K562 (cell line): ENCODE results near the gene LAMB2. TPM values are rescaled to one million over a fixed set of nuclear protein-coding genes. Genes with fewer than 3 reads are reported as not detected.
A peak's percentile ranks its signal among the peaks of the same experiment; 100 is the strongest.

Experiments used
- ARID4B ChIP-seq: sonication (generic); formaldehyde crosslinking; IDR thresholded peaks from 2 replicates; pipeline ENCODE4 v1.8.0; 2022; ENCODE audit warnings: mild to moderate bottlenecking, missing genetic modification reagents
- ATF2 ChIP-seq: sonication (generic); formaldehyde crosslinking; IDR thresholded peaks from 2 replicates; pipeline ENCODE4 v1.8.1; 2022; ENCODE audit warnings: missing genetic modification reagents
- DEAF1 ChIP-seq: fragments of 450-650 bp; formaldehyde crosslinking; IDR thresholded peaks from 2 replicates; pipeline ENCODE4 v1.4.0; 2020; ENCODE audit warnings: mild to moderate bottlenecking, moderate library complexity
- E2F1 ChIP-seq: sonication (generic); formaldehyde crosslinking; IDR thresholded peaks from 2 replicates; pipeline ENCODE4 v1.8.1; 2023; ENCODE audit warnings: mild to moderate bottlenecking, missing genetic modification reagents, moderate library complexity
- ELF4 ChIP-seq: fragments of 450-650 bp; formaldehyde crosslinking; IDR thresholded peaks from 2 replicates; pipeline ENCODE4 v1.4.0; 2022; ENCODE audit warnings: missing genetic modification characterization
- MAX ChIP-seq: sonication (generic); formaldehyde crosslinking; IDR thresholded peaks from 2 replicates; pipeline ENCODE4 v1.9.0; 2022; ENCODE audit warnings: mild to moderate bottlenecking, missing genetic modification reagents
- MTA2 ChIP-seq: fragments of 450-650 bp; IDR thresholded peaks from 2 replicates; pipeline ENCODE4 v1.6.1; 2016; ENCODE audit warnings: low read depth
- NFRKB ChIP-seq: fragments of 450-650 bp; IDR thresholded peaks from 2 replicates; pipeline ENCODE4 v1.6.1; 2016; ENCODE audit warnings: low read depth
- PHTF2 ChIP-seq: fragments of 250-450 bp; sonication (Bioruptor Pico); IDR thresholded peaks from 2 replicates; pipeline ENCODE4 v1.5.0; 2021; ENCODE audit warnings: mild to moderate bottlenecking
- ZFP1 ChIP-seq: fragments of 450-650 bp; formaldehyde crosslinking; IDR thresholded peaks from 2 replicates; pipeline ENCODE4 v1.4.0; 2020; ENCODE audit warnings: mild to moderate bottlenecking, mixed read lengths
- ZNF143 ChIP-seq: sonication (generic); formaldehyde crosslinking; IDR thresholded peaks from 2 replicates; pipeline ENCODE4 v1.9.0; 2022; ENCODE audit warnings: mild to moderate bottlenecking, missing genetic modification reagents
- ZNF224 ChIP-seq: sonication (generic); formaldehyde crosslinking; IDR thresholded peaks from 2 replicates; pipeline ENCODE4 v1.8.0; 2022; ENCODE audit warnings: mild to moderate bottlenecking, missing genetic modification reagents
- ZNF695 ChIP-seq: fragments of 450-650 bp; formaldehyde crosslinking; IDR thresholded peaks from 2 replicates; pipeline ENCODE4 v1.4.0; 2020; ENCODE audit warnings: mild to moderate bottlenecking, moderate library complexity
- polyA plus RNA-seq, 8 experiments: library from polyadenylated mRNA; depleted of rRNA in 4 of 8; stranded (reverse) in 5 of 8; unstranded in 3 of 8; fragments of >200 nt; fragmentation: Nextera tagmentation in 2 of 8; fragmentation: Illumina TruSeq in 1 of 8; extraction: Ambion mirVana in 2 of 8; extraction: Trizol in 1 of 8; gene quantifications; 2 replicates each; pipeline versions ENCODE4 v1.2.1 to v1.2.3, GENCODE V29; 2011 to 2014; ENCODE audit warnings: inconsistent platforms in 1 of 8, missing spikeins in 1 of 8
- total RNA-seq, 7 experiments: library from RNA; depleted of rRNA in 6 of 7; stranded (reverse); fragments of >200 nt in 6 of 7; fragmentation: Illumina TruSeq in 2 of 7; extraction: Trizol in 2 of 7; gene quantifications; 2 replicates each; pipeline versions ENCODE4 v1.2.1 to v1.2.3, GENCODE V29; 2011 to 2021; ENCODE audit warnings: low replicate concordance in 1 of 7
- TF ChIP-seq, protein P1 (sequence below): fragments of 200-800 bp; sonication (Bioruptor generic); IDR thresholded peaks from 2 replicates; pipeline ENCODE4 v1.6.1; 2016; ENCODE audit warnings: missing genetic modification characterization, missing compliant biosample characterization

The LAMB2 gene
- total and polyA plus RNA-seq, 9 of the 15 experiments (the other 6 are each of a cell fraction or from before 2014, with no cell fraction given), result 1.4 to 26.0 (median 16.2) TPM

- TF ChIP-seq ATF2 (CRISPR knock-in tag) (no peak), ZNF224 (no peak), MAX (CRISPR knock-in tag) (peak; percentile 6; the same call in 1 of the 2 replicates), ZFP1 (no peak), ZNF143 (CRISPR knock-in tag) (no peak), DEAF1 (no peak), E2F1 (CRISPR knock-in tag) (no peak), NFRKB (no peak), MTA2 (no peak), ZNF695 (CRISPR knock-in tag) (no peak), ARID4B (0 out of 2 replicates have a peak, but pooled peaks have one; percentile 14), PHTF2 (CRISPR knock-in tag) (no peak), ELF4 (CRISPR knock-in tag) (no peak)
- TF ChIP-seq, protein P1, sequence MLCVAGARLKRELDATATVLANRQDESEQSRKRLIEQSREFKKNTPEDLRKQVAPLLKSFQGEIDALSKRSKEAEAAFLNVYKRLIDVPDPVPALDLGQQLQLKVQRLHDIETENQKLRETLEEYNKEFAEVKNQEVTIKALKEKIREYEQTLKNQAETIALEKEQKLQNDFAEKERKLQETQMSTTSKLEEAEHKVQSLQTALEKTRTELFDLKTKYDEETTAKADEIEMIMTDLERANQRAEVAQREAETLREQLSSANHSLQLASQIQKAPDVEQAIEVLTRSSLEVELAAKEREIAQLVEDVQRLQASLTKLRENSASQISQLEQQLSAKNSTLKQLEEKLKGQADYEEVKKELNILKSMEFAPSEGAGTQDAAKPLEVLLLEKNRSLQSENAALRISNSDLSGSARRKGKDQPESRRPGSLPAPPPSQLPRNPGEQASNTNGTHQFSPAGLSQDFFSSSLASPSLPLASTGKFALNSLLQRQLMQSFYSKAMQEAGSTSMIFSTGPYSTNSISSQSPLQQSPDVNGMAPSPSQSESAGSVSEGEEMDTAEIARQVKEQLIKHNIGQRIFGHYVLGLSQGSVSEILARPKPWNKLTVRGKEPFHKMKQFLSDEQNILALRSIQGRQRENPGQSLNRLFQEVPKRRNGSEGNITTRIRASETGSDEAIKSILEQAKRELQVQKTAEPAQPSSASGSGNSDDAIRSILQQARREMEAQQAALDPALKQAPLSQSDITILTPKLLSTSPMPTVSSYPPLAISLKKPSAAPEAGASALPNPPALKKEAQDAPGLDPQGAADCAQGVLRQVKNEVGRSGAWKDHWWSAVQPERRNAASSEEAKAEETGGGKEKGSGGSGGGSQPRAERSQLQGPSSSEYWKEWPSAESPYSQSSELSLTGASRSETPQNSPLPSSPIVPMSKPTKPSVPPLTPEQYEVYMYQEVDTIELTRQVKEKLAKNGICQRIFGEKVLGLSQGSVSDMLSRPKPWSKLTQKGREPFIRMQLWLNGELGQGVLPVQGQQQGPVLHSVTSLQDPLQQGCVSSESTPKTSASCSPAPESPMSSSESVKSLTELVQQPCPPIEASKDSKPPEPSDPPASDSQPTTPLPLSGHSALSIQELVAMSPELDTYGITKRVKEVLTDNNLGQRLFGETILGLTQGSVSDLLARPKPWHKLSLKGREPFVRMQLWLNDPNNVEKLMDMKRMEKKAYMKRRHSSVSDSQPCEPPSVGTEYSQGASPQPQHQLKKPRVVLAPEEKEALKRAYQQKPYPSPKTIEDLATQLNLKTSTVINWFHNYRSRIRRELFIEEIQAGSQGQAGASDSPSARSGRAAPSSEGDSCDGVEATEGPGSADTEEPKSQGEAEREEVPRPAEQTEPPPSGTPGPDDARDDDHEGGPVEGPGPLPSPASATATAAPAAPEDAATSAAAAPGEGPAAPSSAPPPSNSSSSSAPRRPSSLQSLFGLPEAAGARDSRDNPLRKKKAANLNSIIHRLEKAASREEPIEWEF (CRISPR knock-in tag), result no peak
Observed at GRCh38 chr3:49104052-49104426, 28.8 kb downstream of the LAMB2 start (continued).
